ENCODE data around the gene PCDHB4.
"Not testable (repeated sequence)": the region's sequence is repeated elsewhere in the genome, so short reads cannot be mapped to it uniquely, and the experiment has no call there.

PCDHB4 gene

GRCh38 chr5:141174291-141175104, 52.9 kb downstream of the PCDHB4 start:
- not testable (repeated sequence) for H3K9me3 ChIP-seq (ENCODE audit: control insufficient read depth, insufficient read depth, low read length); H3K27ac ChIP-seq (ENCODE audit: low read length); H3K4me1 ChIP-seq (ENCODE audit: control insufficient read depth, insufficient read depth, low read length); H3K27me3 ChIP-seq (ENCODE audit: control insufficient read depth, insufficient read depth, low read length); DNase-seq (ENCODE audit: low read depth, low spot score); H3K4me3 ChIP-seq (ENCODE audit: low read length); H3K36me3 ChIP-seq (ENCODE audit: control insufficient read depth, insufficient read depth, low read length)
- WGBS (ENCODE audit: insufficient coverage, insufficient read length), result no CpG with 5 or more reads among the region's 79 CpGs

Measured in iPS DF 6.9 (cell line).